Stimulated activated CD4-positive, alpha-beta T cell treated with anti-CD3 and anti-CD28 coated beads, Interleukin-4, amount 100 ng/mL, for 1 hour (primary cell): Measurements from ENCODE around the gene TP63.
"Not testable (repeated sequence)": the region's sequence is repeated elsewhere in the genome, so short reads cannot be mapped to it uniquely, and the experiment has no call there.

Experiments
- DNase-seq: peaks from one replicate; pipeline ENCODE4 v3.0.0-alpha.2; 2020

The TP63 gene

DNA sequence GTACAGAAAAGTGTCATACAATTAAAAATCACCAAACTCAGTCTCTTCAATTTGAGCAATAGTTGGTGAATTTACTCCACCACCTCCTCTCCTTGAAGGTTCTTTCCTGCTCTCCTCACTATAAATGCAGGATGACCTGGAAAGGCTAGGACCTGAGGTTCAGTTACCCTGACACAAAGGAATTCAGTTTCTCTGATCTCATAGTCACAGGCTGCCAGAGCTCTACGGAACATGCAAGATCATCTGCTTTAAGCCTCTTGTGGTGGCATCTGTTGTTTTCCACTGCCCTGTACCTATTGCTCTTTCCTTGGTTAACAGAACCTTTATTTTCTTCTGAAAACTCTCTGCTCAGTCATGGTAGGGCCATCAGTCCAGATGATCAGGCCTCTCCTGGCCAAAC lies 4.9 kb upstream of the TP63 start:
- no peak for DNase-seq

DNA sequence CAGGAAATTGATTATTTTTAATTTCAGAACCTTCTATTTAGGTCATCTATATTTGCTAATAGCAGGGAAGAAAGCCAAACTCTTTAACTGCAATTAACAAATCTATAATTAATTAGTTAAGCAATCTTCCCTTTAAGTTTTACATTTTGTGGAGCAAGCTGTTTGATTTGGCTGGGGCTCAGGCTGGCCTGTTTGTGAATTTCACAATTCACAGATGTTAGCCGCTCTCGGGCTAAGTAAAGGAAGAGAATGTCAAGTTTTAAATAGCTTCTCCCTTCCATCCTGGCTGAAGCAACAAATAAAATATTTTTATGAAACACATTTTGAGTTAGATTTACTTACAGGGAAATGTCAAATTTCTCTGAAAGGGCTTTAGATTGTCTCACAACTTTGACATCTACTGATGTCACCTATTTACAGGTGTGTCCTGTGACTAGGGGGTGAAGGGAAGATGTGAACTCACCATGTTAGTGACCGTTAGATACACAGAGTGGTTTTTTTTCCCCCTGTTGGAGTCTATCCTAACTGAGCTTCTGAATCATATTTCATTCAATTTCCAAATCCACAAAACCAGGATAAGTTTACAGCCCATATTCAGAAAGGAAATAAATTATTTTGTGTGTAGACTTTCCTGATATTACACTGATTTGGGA lies 1.3 kb upstream of the TP63 start:
- DNase-seq = no peak

DNA sequence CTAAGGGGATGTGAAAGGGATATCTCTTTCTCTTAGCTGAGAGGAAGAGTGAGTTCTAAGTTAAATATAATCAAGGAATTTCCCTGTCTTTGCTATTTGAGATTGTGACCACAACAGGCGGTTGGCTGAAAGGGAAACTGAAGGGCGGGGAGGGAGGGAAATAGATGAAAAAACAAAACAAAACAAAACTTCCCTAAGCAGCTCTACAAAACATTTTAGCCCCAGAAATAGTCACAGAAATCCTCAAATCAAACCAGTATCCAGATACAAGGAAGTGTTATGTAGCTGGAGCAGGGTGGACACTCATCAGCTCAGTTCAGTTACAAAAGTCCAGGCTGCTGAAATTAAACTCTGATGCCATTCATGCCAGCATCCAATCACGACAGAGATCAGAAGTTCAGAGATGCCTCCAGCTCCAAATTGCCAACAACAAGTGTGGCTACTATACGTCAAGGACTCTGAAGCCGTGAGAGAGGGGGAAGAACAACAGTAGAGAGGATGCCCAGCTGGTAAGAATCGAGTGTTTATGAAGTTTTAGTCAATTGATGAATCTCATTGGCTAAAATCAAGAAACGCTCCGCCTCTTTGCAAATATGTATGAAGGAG lies 319 bp upstream of the TP63 start:
- no peak for DNase-seq

DNA sequence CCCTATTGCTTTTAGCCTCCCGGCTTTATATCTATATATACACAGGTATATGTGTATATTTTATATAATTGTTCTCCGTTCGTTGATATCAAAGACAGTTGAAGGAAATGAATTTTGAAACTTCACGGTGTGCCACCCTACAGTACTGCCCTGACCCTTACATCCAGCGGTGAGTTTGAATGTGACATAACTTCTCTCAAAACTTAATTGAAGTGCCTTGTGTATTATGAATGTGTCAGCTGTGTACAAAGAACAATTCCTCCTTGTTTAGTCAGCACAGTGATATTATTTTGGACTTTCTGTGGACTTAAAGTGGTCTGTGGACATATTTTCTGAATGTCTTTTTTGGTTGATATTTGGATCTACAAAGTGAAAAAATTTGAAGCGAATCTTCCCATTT lies 220 bp downstream of the TP63 start:
- no peak for DNase-seq

DNA sequence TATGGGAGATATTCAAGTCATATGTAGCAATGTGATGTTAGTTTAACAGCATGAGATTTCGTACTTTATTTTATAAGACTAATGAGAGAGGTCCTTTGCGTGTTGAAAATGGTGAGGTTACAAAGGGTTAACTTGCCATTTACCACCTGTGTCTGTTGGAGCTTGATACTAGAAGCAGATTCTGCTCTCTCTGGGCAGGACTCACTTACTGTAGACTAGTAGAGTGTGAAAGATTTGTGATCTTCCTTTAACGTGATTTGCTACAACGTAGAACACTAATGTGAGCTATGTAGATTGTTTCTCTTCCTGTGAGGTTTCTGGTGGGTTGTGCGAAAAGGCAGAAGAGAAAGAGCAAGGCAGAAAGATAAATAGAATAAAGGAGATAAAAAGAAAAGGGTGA lies 1.1 kb downstream of the TP63 start:
- DNase-seq = no peak

DNA sequence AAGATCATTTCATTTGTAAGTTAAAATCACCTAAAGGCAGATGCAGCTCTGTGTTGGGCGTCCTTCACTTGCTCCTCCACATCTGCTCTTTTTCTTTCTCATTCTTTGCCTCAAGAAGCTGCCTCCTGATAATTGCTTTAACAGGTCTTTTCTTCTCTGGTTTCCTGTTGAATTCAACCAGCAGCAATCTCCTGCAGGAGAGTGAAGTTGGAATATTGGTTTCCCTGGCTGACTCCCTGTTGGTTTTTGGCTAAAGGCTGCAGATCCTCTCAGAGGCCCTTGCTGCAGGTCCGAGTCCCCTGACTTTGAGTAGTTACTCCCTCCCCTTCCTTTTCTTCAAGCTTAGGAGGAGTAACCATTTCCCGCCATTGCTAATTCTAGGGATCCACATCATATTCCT lies 4.2 kb downstream of the TP63 start:
- DNase-seq = no peak

DNA sequence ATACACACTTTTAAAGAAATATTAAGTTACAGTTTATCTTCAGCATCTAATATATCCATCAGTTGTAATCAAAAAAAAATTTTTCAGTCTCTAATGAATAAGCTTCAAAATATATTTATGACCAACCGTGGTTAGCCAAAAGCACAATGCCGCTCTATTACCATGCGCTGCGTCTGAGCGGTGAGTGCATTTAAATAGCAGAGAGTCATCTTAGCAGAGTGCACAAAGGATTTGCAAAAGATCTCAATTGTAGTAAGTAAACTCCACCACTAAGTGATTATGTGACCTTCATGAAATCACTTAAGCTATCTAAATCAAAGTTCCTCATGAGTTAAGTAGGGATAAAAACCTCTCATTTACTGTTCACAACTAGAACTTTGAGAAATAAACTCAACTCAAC lies 4.9 kb downstream of the TP63 start:
- DNase-seq = no peak

DNA sequence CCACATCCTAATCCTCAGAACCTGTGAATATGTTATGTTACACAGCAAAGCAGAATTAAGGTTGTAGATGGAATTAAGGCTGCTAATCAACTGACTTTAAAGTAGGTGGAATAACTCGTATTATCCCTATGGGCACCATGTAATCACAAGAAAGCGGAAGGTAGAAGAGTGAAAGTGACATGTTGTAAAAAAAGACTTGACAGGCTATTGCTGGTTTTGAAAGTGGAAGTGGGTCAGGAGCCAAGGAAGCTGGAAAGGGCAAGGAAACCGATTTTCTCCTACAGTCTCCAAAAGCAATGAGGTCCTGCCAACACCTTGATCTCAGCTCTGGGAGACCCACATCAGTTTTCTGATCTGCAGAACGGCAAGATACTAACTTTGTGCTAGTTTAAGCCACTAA lies 6.6 kb downstream of the TP63 start:
- DNase-seq = no peak

DNA sequence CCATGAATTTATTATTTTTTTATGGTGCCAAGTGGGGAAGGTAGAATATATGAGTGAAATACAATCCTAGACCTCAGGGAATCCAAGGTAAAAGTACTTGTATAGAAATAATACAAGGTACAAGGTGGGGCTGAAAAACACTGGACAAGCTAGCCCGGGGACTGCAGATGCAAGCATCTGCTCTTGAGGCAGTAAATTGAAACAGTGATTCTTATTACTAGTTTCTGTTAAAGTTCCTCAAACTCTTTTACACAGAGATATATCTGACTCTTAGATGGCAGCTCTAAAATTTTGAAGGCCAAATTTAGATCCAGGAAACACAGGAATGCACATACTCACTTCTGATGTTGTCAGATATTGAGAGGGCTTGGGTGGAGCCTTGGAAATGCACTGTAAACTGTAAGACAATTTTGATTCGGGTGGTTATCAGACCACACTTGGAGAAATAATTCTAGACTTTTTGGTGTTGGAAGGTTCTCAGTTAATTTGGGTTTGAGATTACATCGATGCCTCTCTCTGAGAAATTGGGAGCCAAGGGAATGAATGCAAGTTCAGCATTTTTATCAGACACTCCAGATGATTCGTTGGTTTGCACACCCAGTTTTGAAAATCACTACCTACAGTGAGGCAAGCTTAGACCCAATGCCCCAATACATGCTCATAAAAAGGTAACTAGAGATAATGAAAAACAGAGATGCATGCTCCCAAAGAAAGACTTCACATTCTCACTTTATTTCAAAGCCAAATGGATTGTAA lies 7.3 kb downstream of the TP63 start:
- DNase-seq = no peak

DNA sequence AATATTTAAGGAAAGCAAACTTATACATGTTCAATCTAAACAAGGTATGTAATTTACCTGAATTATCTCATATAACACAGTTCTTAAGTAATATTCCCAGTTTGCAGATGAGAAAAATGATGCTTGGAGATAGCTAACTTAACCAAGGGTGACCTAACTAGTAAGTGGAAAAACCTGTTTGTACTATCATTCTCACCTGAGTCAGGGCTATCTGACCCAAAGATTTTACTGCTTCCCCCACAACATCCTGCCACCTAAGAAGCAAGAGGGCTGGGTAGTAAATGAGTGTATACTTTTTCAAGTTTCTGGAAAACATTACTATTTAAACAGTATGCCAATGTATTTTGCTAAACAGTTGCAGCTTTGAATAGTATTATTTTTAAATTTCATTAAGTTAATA lies 10.6 kb downstream of the TP63 start:
- no peak for DNase-seq

DNA sequence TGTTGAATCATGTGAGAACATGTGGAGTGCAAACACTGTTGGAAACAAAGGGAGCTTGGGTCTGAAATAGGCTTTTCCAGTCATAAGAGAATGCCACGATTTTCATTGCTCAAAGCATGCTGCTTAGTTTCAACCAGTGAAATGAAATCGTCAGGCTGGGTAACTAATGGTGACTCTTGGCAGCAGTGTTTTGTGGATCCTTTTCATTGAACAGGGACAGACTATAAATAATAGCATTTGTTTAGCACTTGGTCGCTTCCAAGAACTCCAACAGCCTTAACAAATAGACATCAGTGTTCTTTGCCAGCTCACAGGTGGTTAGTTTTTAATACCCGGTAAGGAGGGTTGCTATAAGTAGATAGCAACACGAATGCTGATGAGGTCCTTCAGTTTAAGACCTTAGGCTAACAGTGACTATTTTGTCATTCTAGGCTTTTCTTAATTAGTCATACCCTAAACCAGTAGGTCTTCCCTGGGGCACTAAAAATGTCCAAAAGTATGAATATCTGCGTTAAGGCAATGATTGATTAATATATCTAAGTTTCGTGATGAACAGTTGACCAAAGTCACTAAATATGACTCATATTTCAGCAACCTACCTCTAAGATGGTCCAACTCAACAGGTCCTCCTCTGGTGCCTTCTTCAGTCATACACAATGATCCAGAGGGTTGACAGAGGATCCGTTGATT lies 15.8 kb downstream of the TP63 start:
- no peak for DNase-seq

DNA sequence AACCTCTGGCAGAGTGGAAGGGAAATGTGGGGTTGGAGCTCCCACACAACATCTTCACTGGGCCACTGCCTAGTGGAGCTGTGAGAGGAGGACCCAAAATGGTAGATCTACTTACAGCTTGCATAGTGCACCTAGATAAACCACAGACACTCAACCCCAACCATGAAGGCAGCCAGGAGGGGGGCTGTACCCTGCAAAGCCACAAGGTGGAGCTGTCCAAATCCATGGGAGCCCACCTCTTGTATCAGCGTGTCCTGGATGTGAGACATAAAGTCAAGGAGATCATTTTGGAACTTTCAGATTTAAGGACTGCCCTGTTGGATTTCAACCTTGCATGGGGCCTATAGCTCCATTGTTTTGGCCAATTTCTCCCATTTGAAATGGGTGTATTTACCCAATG lies 20.9 kb downstream of the TP63 start:
- DNase-seq = no peak

DNA sequence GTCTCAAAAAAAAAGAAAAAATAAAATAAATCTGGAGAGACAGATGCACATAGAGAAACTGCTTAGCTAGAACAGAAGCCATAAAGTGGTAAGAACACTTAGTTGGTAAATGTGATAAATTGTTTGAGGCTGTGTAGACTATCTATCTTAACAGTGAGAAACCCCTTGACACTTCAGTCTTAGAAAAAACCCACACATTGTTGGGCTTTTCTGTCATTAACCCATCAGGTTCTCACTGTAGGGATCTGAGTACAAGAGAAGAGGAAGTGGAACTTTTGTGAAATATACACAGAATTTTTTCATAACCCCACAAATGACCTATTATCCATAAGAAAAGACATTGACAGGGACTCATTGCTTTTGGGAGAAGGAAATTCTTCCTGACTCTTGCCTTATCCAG lies 24.4 kb downstream of the TP63 start:
- DNase-seq = no peak

DNA sequence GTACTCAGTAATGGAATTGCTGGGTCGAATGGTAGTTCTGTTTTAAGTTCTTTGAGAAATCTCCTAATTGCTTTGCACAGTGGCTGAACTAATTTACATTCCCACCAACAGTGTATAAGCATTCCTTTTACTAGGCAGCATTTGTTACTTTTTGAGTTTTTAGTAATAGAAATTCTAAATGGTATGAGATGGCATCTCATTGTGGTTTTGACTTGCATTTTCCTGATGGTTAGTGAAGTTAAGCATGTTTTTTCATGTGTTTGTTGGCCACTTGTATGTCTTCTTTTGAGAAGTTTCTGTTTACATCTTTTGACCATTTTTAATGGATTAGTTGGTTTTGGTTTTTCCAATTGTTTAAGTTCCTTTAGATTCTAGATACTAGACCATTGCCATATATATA lies 28.4 kb downstream of the TP63 start:
- DNase-seq = no peak

DNA sequence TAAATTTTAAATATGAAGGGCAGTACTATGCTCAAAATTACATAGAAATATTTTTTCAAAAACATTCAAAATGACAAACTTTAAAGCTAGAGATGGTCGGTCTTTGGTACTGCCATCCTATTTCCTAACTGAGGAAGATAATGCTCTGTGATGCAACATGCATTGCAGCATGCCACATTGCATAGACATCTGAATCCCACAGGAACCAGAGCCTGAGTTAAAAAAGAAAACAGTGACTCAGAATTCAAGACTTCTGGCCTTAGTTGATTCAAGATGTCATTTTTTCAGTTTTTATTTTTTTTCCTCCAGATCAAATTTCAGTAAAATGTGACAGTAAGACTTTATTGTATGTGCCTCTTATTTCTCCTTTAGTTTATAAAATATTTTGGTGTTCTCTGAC lies 33.1 kb downstream of the TP63 start:
- no peak for DNase-seq

DNA sequence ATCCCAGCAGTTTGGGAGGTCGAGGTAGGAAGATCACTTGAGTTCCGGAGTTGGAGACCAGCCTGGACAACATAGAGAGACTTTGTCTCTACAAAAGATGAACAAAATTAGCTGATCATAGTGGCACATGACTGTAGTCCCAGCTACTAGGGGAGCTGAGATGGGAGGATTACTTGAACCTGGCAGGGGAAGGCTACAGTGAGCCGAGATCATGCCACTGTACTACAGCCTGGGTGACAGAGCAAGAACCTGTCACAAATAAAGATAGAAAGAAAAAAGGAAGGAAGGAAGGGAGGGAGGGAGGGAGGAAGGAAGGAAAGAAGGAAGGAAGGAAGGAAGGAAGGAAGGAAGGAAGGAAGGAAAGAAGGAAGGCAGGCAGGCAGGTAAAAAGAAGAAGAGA lies 41.2 kb downstream of the TP63 start:
- DNase-seq = not testable (repeated sequence)

DNA sequence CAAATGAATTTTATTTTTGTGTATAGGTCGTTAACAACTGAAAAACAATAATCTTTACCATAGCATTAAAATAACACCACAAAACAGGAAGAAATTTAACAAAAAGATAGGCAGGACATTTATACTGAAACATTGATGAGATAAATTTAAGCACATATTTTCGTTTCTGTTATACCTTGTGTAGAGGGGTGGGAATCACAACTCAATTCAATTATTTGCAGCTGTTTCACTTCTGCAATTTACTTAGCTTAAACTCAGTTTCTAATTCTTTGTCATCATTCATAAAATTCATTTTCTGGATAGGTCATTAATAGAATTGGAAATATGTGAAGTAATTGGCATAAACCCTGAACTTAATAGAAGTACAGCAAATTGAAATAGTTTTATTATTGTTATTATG lies 42.3 kb downstream of the TP63 start:
- no peak for DNase-seq

DNA sequence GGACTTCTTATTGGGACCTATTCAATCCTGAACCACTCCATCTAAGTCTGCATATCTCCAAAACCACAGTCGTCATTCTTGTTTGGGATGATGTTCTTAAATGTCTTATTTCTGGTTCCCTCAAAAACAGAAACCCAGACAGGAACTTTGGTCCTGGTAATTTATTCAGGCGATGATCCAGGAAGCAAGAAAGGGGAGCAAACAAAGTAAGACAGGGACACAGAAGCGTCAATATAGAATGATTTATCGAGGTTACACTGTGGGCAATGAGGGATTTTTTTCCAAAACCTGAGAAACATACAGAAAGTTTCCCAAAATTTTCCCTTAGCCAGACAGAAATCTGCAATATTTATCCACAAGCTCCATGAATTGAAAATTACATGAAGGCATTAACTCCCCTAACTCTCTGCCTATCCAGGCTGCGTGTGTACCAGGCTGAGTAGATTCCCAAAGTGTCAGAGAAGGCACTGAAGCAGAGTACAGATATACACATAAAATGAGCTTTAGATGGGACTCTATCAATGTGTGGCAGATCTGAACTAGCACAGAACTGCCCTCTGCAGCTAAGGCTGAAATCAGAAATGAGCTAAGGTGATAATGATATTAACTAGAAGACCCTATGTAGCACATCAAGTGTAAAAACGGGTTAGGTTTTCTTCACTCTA lies 43.2 kb downstream of the TP63 start:
- no peak for DNase-seq

DNA sequence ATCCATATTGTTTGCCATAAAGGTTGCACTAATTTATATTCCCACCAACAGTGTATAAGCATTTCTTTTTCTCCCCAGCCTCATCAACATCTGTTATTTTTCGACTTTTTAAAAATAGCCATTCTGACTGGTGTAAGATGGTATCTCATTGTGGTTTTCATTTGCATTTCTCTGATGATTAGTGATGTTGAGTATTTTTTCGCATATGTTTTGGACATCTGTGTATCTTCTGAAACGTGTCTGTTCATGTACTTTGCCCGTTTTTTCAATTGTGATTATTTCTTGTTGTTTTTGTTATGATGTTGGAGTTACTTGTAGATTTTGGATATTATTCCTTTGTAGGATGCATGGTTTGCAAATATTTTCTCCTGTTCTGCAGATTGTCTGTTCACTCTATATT lies 46.5 kb downstream of the TP63 start:
- DNase-seq = no peak

DNA sequence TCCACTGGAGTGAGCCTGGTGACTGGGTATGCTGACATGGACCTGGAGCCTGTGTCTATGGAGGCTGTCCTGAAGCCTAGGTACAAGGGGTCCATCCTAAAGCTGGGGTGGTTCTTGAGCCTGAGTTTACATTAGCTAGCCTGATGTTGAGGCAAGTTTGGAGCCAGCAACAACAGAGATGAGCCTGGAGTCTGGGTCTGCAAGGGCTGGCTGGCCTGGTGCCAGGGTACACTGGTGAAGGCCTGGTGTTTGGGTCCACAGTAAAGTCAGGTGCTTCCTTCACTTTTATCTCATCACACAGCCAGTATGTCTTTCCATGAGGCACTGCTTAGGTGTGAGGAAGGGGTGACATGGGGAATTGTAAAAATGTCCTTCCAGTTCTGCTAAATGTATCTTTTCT lies 49.5 kb downstream of the TP63 start:
- DNase-seq = no peak

DNA sequence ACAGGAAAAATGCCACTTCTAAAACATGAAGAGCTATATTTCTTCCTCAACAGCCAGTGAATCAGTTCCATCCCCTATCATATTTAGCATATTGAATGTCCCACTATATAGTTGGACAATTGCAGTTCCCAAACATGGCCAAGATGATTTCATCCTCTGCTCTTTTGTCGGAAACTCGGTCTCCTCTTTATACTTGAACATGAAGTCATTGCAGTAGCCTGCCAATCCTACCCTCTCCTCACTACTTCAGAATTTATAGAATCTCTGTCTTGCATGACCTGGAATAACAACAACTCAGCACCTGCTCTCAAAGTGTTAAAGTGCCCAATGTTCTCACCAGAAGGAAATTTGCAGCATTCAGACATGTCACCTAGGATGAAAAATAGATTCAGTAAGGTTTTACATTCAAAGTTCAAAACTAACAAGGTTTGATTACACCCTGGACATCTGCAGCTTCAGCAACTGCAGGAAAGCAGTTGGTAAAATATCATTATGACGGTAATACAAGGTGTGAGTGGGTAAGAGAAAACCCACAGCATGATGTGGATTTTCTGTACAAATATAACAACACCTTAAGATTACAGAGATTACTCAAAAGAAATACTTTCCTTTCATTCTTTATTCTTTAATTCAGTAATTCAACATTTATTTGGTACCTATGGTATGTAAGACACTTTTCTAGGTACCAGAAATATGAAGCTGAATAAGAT lies 52.5 kb downstream of the TP63 start:
- no peak for DNase-seq

DNA sequence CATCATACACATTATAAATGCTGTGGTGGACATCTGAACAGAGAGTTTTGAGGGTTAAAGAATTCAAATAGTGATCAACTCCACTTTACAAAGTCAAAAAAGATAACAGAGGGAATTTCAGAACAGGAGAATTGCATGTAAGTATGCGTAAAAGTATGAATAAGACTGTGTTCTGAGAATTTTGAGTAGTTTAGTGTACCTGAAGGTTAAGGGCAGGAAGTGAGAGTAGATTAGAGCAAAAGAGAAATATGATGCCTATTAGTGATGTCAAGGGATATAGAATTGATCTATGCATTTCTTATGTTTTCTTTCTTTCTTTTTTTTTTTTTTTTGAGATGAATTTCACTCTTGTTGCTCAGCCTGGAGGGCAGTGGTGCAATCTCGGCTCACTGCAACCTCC lies 53.1 kb downstream of the TP63 start:
- DNase-seq = no peak

DNA sequence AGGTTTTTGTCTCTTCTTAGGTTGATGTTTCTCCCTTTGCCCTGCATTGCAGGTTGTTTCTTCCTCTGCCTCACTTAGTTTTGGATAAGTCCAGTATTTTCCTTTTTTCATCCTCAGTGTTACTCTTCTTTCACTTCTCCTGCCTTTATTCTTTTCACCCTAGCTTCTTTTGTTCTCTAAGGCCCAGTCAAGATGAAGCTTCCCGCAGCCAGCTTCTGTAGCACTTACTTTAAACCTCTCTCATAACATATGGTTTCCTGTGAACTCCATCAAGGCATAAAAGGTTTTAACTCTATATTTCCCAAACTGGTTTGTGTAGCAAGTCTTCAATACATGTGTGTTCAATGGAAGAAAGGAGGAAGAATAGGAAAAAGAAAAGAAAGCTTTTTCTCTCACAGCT lies 54.1 kb downstream of the TP63 start:
- no peak for DNase-seq
